NCI-H1930 (cell line): ENCODE measurements around the gene MGST3.
"Not testable (repeated sequence)": the region's sequence is repeated elsewhere in the genome, so short reads cannot be mapped to it uniquely, and the experiment has no call there.

Source experiments
- DNase-seq, 2 experiments: peaks; one replicate each; lab custom pipeline; 2025; lab: John Stamatoyannopoulos, UW

Gene MGST3

DNA sequence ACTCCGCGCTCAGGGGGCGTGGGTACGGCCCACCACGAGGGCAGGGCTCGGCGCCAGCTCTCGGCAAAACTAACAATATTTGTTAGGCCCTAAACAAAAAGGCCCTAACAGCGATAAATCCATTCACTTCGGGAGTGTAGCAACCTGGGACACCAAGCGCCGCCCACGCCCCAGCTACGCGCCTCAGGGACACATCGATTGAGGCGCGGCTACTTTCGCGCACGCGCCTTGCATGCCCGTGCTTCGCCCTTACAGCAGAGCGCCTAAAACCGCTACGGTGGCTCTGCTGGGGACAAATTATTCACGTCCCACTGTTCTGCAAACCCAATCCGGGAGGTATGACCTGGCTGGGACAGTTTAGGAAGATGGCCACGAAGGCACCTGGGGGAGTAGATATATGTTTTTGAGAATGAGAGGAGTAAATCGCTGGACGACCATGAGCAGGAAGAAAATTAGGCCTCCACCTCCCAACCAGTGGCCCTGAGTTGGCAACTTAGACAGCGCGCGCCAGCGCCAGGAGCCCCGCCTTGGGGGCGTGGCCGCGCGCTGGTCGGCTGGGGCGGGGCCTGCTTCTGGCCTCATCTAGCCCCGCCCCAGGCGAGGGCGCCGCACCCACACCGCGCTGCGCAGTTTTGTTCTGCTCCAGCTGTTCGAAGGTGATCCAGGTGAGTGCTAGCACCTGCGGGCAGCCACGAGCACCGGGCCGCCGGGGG is at the start of gene MGST3:
Gene MGST3, plus strand, starts transcription at position 606 of the 713 bp plus-strand sequence. CDS start 18,614 bp downstream, outside the sequence.
- DNase-seq: peak; percentile 91 to 96

DNA sequence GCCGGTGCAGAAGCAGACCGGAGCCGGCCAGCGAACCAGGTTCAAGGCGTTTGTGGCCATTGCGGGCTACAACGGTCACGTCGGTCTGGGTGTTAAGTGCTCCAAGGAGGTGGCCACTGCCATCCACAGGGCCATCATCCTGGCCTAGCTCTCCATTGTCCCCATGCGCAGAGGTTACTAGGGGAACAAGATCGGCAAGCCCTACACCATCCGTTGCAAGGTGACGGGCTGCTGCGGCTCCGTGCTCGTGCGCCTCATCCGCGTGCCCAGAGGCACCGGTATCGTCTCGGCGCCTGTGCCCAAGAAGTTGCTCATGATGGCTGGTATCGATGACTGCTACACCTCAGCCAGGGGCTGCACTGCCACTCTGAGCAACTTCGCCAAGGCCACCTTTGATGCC is 49.1 kb upstream of the MGST3 start:
- no peak for DNase-seq

DNA sequence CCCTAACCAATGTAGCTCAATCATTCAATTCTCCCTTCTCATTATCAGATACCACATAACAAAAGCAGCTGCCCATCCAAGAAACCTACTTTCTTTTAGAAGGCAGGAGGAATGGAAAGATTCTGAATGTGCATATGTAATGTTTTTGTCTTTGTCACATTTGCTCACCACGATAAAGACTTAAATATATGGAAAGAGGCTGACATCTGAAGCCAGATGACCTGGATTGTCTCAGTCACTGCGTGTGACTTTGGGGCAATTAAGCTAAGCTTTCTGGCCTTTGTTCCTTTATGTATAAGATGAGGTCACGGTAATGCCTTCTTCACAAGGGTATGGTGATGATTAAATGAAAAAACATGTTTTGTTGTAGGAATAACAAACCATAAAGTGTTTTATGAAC is 44.6 kb upstream of the MGST3 start:
- DNase-seq: no peak

DNA sequence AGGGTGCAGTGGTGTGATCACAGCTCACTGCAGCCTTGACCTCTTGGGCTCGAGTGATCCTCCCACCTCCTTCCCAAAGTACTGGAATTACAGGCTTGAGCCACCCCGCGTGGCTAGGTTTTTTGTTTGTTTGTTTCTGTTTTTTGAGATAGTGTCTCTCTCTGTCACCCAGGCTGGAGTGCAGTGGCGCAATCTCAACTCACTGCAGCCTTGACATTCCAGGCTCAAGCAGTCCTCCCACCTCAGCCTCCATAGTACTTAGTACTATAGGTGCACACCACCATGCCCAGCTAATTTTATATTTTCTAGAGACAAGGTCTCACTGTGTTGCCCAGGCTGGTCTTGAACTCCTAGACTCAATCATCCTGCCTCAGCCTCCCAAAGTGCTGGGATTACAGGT is 39.6 kb upstream of the MGST3 start:
- DNase-seq: not testable (repeated sequence)

DNA sequence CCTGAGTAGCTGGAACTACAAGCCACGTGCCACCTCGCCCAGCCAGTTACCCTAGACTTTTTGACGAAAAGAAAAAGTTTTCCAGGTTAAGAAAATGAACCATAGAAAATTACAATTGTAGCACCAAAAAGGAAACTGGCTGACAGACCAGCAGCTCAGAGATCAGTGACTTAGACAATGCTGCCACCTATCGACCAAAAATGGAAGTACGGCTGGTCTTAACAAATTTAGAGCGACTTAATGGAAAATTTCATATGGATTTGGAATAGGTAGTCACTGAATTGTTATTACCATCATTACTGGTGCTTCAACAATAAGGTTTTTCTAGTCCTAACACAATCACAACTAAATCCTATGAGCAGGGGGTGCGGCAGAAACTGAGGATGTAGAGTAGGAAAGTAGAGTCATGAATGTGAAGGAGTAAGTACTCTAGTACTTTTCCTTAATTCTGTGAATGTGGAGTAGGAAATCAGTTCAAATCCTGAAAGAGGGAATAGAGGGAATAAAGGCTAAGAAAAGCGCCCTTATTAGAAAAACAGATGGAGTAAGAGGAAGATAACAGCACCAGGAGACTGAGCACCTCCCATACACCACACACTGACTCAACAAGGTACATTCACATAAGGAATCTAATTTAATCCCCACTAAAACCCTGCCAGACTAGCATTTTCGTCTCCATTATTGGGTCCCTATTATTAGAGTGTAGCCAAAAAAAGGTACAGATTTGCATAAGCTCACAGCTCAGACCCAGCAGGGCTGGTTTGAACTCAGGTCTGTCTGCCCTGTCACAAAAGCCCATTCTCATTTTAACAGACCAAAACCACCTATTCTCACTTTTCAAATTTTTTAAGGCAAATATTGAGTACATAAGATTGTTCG is 37.9 kb upstream of the MGST3 start:
- DNase-seq: peak; percentile 27 to 62

DNA sequence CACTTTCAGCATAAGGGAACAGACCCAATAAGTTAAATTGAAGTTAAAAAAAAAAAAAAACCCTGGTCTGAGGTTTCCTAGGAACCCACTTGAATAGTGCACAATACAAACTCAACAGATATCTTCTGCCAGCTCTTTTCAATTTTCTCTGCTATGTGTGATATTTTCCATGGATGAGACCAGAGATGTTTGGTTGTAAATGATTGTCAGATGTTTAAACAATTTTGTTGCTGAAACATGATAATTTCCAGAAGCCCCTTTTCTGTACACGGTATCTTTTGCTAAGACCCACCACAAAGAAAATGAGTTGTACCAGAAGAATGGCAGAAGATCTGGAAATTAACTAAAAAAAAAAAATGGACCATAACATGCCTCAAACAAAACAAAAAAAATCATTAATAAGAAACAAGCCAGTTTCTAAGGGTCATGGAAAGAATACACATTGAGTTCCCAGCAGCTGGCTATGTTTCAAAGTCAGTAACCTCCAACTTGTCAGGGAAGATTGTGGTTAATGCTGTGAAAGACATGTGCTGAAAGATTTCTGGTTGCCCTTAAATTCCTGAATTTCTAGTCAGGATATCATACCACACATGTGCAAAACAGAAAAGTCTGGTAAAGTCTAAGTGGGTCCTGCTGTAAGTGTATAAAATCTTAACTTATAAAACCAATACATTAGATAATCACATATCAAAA is 35.6 kb upstream of the MGST3 start:
- no peak for DNase-seq

DNA sequence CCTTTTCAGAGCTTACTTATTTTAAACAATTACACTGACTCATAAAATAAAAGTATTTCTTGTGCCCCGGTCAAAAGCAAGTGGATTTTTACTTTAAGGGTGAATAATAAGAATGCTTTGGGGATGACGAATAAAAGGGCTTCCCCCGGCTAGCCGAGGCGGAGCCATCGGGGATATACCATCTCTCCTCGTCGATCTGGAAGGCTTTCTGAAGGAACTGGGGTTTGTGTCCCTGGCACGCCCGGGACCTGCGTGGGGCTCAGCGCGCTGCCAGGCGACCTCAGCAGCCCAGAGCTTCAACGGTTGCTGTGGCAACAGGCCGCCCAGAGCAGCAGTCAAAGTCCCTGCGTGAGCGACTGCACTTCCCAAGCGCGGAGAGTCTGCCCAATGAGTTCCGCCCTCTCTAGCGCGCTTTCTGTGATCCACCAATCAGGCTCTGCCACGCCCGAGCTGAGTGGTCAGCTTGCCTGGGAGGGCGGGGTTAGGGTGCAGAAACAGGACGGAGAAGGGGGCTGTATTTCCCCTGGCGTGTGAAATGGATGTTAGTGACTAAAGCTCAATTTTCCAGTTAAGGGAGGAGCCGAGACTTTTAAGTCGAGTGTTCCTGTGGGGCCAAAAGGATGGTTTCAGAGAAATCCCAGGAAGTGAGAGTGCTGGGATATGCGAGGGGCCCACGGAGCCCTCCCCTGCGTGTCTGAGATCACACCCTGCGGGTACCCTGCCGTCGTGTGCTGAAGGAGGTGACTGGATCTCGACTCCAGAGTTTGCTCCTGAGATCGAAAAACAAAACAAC is 33.0 kb upstream of the MGST3 start:
- DNase-seq: peak; percentile 91

DNA sequence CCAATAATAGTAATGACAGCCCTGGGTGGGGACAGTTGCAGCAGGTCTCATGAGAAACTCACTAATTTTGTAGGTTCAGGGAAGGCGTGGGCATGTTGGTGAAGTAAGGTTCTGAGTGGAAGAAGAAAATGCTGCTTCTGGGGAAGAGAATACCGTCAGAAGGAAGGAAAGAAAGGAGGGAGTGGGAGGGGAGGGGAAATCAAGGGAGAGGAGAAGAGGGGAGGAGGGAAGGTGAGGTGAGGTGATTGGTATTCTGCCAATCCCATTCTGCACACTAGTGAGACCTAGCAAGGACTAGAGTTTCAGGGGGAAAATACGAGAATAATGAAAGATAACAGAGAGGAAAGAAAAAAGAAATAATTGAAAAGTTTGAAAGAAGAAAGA is 32.4 kb upstream of the MGST3 start:
- DNase-seq: no peak

DNA sequence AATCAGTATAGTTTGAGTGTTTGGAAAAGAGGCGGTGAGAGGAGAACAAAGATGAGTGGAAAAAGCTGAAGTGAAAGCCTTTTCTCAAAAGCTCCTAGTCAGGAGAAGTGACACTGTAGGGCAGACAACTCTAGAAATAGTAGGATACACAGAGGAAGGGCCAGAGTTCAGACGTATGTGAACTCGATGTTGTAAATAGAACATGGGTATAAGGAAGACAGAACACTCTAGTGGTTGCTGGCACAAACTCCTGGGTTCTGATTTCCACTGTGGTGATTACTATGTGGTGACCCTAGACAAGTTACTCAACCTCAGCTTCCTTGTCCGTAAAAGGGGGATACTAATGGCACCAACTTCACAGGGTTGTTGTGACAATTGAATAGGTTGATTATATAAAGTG is 30.2 kb upstream of the MGST3 start:
- no peak for DNase-seq

DNA sequence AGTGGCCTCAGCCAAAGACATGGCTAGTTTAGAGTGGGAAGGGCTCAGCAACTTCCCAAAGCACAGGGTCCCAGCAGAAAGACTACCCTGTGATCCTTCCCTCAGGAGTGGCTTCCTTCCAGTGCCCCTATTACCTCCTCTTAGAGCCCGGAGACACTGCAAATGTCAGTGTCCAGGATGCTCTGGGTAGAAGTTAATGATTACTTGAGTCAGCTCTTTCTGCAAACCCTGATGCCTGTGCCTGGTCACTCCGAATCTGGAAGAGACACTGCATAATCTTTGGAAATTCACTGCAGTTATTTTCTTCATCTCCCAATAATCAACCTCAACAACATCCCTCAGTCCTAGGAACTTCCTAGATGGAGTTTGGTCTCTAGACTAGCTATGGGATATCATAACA is 27.2 kb upstream of the MGST3 start:
- DNase-seq: no peak

DNA sequence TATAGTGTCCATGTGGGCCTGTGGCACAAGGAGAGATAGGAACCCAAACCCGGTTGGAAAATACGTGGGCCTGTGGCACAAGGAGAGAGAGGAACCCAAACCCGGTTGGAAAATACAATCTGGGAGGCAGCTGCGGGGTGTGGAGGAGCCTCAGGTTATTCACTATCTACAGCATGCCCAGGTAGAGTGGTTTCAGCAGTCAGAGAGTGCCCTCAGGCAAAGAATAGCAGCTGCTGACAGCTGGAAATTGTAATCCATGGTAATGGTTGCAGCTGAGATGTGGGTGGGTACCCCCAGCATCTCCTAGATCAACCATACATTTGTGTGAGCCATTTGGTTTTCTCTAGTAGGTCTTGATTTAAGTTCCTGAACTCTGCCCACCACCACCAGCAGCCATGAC is 25.8 kb upstream of the MGST3 start:
- no peak for DNase-seq

DNA sequence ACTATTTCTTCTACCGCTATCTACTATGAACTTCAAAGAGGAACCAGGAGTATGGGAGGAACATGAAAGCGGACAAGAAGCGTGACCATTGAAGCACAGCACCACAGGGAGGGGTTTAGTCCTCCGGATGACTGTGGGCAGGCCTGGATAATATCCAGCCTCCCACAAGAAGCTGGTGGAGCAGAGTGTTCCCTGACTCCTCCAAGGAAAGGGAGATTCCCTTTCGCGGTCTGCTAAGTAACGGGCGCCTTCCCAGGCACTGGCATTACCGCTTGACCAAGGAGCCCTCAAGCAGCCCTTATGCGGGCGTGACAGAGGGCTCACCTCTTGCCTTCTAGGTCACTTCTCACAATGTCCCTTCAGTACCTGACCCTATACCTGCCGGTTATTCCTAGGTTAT is 24.4 kb upstream of the MGST3 start:
- DNase-seq: not testable (repeated sequence)

DNA sequence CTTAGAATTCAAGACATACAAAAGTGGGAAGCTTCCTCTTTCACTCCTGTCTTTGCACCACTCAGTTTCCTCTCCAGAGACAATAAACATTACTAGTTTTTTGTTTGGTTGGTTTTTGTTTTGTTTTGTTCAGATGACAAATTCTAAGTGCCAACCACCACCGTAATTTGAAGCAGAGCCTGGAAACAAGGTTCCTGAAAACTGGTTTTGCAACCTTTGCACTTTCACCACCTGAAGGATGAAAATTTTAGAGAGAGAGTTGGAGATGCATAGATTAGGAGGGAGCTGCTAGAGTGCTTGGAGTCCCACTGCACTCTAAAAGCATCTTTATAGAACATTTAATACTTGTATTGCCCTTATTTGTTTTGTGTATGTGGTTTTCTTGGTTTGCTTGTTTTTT is 20.2 kb upstream of the MGST3 start:
- DNase-seq: no peak

DNA sequence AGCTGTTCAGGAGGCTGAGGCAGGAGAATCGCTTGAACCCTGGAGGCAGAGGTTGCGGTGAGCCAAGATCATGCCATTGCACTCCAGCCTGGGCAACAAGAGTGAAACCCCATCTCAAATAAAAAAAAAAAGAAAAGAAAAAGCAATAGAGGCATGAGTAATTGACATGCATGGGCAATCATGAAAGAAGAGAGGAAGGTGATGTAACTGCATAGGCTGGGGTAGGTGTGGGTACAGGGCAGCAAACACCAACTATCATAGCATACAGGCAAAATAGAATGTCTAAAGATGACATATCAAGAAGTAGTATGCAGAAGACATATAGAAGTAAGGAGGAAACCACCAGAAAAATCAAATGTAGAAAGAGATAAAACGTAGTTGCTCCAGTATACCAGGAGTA is 19.0 kb upstream of the MGST3 start:
- DNase-seq: no peak

DNA sequence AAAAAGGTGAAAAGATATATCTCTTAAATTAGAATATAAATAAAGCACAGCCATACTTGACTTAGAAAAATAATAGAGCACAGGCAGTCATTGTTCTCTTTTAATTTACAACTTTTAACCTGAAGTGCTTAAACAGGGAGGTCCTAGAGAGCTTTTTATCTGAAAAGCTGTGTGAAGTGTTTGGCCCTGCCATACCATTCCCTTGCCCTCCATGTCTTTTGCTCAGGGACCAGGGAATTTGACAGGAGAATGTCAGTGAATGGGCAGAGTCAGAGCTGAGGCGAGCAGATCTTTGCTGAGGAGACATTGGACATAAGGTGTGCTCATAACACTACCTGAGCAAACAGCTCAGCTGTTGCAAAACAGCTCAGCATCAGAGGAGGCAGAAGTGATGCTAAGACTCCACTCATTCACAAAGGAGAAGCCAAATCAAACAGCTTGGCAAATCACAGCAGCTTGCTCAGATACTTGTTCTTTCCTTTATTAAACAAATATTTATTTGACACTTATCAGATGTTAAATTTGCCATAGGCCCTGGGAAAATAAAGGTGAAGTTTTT is 14.9 kb upstream of the MGST3 start:
- no peak for DNase-seq

DNA sequence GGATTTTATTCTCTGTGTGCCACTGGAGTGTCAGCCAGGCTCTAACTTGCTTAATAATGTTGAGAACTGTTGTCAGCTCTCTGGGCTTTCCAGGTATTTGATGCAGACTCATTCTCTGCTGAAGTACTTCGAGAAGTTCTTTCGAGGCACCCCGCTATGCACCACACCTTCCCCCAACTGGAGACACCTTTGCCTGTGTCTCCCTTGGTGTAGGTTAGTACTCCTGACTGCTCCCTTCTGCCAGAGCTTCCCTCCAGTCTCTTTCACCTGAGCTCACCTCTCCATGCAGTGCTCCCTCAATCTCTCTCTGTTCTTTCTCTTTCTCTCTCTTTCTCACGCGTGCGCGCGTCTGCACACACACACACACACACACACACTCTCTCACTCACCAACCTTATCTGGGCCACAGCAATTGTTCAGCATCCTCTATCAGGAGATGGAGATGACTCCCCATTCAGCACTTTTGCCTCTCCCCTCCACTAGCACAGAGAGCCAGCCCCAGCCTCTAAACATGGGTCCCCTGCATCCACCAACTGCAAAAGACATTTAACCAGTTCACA is 14.0 kb upstream of the MGST3 start:
- DNase-seq: no peak

DNA sequence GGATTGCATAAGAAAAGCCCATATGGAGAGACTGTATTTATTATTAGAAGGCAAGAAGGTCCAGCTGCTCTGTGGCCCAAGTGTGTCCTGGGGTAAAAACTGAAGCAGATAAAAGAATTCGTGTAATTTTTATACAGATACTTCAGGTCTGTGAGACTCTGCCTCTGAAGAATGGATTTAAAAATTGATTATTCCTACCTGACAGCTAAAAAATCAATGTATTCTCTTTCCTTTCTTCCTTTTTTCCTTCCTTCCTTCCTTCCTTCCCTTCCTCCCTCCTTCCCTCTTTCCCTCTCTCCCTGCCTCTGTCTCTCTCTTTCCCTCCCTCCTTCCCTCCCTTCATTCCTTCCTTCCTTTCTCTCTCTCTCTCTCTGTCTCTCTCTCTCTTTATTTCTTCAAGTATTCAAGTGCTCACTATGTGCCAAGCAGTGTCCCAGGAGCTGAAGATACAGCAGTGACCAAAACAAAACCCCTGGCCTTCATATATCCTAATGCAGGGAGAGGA is 11.3 kb upstream of the MGST3 start:
- DNase-seq: no peak

DNA sequence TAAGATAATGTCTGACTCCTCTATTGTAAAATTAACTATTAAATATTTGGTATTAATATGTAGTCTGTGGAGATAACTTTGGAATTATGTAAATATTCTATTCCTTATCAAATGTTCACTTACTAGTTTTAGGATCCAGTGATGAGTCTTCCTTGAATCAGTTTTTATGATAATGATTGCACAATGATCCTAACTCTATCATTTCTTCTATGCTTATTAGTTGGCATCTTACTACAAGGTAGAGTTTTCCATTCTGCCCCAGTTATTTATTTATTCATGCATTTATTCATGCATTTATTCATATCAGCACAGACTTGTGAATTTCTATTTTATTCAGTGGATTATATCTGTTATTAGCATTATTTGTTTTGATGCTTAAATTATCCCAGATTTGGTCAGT is 7.4 kb upstream of the MGST3 start:
- no peak for DNase-seq

DNA sequence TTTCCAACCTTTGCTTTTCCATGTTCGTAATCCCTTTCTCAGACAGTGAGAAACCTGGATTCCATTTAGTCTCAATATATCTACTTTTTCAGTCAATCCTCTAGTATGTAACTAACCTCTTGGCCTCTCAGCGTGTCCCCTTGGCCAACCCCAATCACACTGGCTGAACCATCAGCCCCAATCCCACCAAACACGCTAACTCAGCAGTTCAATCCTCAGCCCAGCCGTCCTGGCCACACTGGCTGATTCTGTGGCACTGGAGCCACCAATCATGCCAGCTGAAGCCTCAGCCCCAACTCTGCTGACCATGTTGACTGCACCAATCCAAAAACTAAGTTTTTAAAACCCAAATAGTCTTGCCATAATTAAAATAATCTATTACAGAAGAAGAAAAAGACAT is 6.6 kb upstream of the MGST3 start:
- DNase-seq: no peak

DNA sequence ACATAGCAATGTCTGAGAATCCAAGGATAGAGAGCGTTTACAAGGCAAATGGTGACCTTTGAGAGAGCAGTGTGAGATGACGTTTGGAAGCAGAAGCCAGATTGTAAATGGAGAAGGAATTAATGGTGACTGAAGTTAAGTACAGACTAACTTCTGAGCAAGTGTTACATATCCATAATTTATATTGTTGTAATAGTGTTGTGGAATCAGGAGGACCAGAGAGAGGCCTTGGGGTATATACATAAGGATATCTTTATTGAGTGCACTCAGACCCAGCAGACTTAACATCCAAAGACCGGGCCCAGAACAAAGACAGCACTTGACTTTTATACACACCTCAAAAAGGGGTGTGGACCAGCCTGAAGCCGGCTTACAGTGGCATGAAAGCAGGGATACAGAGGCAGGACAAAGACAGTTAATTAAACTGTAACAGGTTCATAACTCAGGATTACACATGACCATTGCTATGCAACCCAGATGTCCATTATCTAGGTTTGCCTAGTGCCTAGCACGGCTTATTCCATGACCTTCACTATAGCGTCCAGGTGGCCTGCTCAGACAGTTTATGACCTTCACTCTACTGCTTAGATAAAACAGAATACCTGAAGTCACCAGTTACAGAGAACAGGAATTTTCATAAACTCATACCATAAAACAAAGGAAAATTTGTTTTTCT is 2.7 kb upstream of the MGST3 start:
- no peak for DNase-seq

DNA sequence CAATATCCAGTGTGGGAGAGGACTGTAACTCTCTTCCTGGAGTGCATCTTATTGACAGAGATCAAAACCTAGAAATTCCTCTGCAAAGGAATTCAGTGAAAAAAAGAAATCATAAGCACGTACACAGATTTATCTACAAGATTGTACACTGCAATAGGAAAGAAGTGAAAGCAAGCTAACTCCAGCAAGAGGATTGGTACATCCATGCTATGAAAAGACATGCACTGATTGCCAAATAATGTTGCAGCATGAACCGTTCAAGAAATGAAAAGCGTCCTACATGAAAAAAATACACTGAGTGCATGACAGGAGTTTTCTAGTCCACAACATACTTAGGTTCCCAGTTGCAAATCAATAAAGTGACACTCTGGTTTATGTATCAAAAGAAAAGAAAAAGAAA is 1.9 kb upstream of the MGST3 start:
- DNase-seq: no peak
